A673 (cell line): ENCODE results near the gene PALD1. TPM values are rescaled to one million over a fixed set of nuclear protein-coding genes. Genes with fewer than 3 reads are reported as not detected.
A peak's percentile ranks its signal among the peaks of the same experiment; 100 is the strongest.

Experiments
- BruUV-seq: library from RNA; stranded (reverse); fragments of 400-500 nt; replicated peaks from 2 replicates; lab custom pipeline; 2021; lab: Mats Ljungman, UMichigan
- CTCF ChIA-PET: fragments of 300-600 bp; sonication (Branson Sonifier 250); formaldehyde crosslinking; loops from one replicate; lab custom pipeline; 2022; ENCODE audit warnings: antibody characterized with exemption; lab: Charles Lee
- POLR2A ChIA-PET: fragments of 300-600 bp; sonication (Branson Sonifier 250); formaldehyde crosslinking; loops from one replicate; lab custom pipeline; 2022; ENCODE audit warnings: antibody characterized with exemption; ENCODE audit not compliant: low non-redundant PET; lab: Charles Lee
- DNase-seq: peaks from one replicate; pipeline ENCODE4 v3.0.0-alpha.2; 2015; ENCODE audit warnings: low spot score
- H3K27ac ChIP-seq: fragments of 200-600 bp; sonication (generic); 2 replicates; pipeline ENCODE4 v1.5.1; 2016; ENCODE audit warnings: mixed run types, low read depth, mild to moderate bottlenecking, mixed read lengths, antibody characterized with exemption, low read length; ENCODE audit not compliant: poor library complexity, severe bottlenecking
- H3K27me3 ChIP-seq: fragments of 200-600 bp; sonication (generic); replicated peaks from 2 replicates; pipeline ENCODE4 v1.6.1; 2017; ENCODE audit warnings: mixed run types, low read depth, mild to moderate bottlenecking, mixed read lengths, antibody characterized with exemption, low read length; ENCODE audit not compliant: insufficient read depth, poor library complexity
- H3K36me3 ChIP-seq: fragments of 200-600 bp; sonication (generic); 2 replicates; pipeline ENCODE4 v1.6.1; 2016; ENCODE audit warnings: mixed run types, mild to moderate bottlenecking, mixed read lengths, antibody characterized with exemption, low read length; ENCODE audit not compliant: insufficient read depth, poor library complexity, severe bottlenecking
- H3K4me1 ChIP-seq: fragments of 200-600 bp; sonication (generic); 2 replicates; pipeline ENCODE4 v1.6.1; 2017; ENCODE audit warnings: mixed run types, mild to moderate bottlenecking, mixed read lengths, antibody characterized with exemption, low read length; ENCODE audit not compliant: insufficient read depth, poor library complexity, severe bottlenecking
- H3K4me3 ChIP-seq: fragments of 200-600 bp; sonication (generic); 2 replicates; pipeline ENCODE4 v1.5.1; 2016; ENCODE audit warnings: low read depth, mixed run types, mild to moderate bottlenecking, mixed read lengths, low read length; ENCODE audit not compliant: poor library complexity, severe bottlenecking
- H3K9me3 ChIP-seq: fragments of 200-600 bp; sonication (generic); 2 replicates; pipeline ENCODE4 v1.6.1; 2016; ENCODE audit warnings: mixed run types, low read depth, mild to moderate bottlenecking, mixed read lengths, antibody characterized with exemption, low read length; ENCODE audit not compliant: poor library complexity, severe bottlenecking
- EZH2 ChIP-seq: fragments of 200-600 bp; sonication (generic); IDR thresholded peaks from 2 replicates; pipeline ENCODE4 v1.6.1; 2017; ENCODE audit warnings: borderline replicate concordance, low read depth, mild to moderate bottlenecking, mixed read lengths, antibody characterized with exemption, low read length; ENCODE audit not compliant: poor library complexity, severe bottlenecking
- intact Hi-C: fragments of 100-400 bp; cut with micrococcal nuclease; formaldehyde crosslinking; loops from one replicate; pipeline ENCODE4 v1.10.0; 2022; ENCODE audit not compliant: unreplicated experiment
- total RNA-seq: library from RNA; stranded (reverse); gene quantifications from 2 replicates; pipeline ENCODE4 v1.2.3, GENCODE V29; 2021
- TF ChIP-seq, protein P1 (sequence below): fragments of 300-800, 200-600 bp; sonication (generic); conservative IDR thresholded peaks from 2 replicates; pipeline ENCODE4 v1.5.1; 2017; ENCODE audit warnings: low read depth, mild to moderate bottlenecking, antibody characterized with exemption, low read length, moderate library complexity, mixed read lengths

The PALD1 gene
- total RNA-seq, 1 experiment from 2014 or later, result 9.0 TPM

DNA sequence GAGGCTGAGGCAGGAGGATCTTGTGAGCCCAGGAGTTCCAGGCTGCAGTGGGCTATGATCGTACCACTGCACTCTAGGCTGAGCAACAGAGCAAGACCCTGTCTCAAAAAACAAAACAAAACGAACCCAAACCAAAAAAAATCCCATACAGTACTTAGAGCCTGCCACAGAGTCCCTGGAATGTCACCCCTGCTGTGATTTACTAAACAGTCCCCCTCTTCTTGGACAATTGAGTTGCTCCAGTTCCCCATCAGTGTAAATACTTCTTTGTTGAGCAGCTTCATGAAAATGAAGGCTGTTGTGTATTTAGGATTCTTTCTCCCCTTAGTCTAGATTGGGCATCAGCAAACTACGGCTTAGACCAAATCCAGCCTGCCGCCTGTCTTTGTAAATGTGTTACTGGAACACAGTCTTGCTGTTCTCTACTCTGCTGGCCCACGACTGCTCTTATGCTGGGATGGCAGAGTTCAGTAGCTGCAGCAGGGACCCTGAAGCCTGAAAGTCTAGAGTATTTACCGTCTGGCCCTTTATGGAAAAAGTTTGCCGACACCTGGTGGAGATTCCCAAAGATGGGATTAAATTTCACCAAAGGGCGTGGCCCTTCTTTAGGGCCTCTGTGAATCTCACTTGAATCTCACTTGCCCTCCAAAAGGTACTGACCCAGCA, 57.8 kb downstream of the PALD1 start:
- intact Hi-C loops, result no loop called here
- Histone ChIP-seq H3K4me1 (no peaks in the 10 kb centered on the region), H3K36me3 (no peaks in the 10 kb centered on the region), H3K27ac (no peak overlapping the region), H3K4me3 (no peak overlapping the region), H3K27me3 (no peaks in the 10 kb centered on the region), H3K9me3 (no peaks in the 10 kb centered on the region)
- BruUV-seq, result no TSS peak
- ChIA-PET POLR2A (no interaction called here), CTCF (no interaction called here)
- TF ChIP-seq, protein P1, sequence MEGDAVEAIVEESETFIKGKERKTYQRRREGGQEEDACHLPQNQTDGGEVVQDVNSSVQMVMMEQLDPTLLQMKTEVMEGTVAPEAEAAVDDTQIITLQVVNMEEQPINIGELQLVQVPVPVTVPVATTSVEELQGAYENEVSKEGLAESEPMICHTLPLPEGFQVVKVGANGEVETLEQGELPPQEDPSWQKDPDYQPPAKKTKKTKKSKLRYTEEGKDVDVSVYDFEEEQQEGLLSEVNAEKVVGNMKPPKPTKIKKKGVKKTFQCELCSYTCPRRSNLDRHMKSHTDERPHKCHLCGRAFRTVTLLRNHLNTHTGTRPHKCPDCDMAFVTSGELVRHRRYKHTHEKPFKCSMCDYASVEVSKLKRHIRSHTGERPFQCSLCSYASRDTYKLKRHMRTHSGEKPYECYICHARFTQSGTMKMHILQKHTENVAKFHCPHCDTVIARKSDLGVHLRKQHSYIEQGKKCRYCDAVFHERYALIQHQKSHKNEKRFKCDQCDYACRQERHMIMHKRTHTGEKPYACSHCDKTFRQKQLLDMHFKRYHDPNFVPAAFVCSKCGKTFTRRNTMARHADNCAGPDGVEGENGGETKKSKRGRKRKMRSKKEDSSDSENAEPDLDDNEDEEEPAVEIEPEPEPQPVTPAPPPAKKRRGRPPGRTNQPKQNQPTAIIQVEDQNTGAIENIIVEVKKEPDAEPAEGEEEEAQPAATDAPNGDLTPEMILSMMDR, result no peak
- TF ChIP-seq EZH2, result no peak
- no peak for DNase-seq

- intact Hi-C loops, result no loop called here
- CTCF ChIA-PET, result interaction anchor here (0.7 kb wide), 1 partner anchor 91 kb away, joined by 4 read pairs; no protein-coding TSS in a partner anchor
- Histone ChIP-seq H3K4me3 (no peak overlapping the region), H3K27me3 (no peaks in the 10 kb centered on the region), H3K9me3 (no peaks in the 10 kb centered on the region), H3K36me3 (no peaks in the 10 kb centered on the region), H3K4me1 (no peaks in the 10 kb centered on the region), H3K27ac (no peak overlapping the region)
- POLR2A ChIA-PET, result no interaction called here
- no peak for TF ChIP-seq EZH2
- TF ChIP-seq, protein P1, result peak; percentile 59
- BruUV-seq, result no TSS peak
- no peak for DNase-seq
Observed at GRCh38 chr10:70537398-70538194, 59.0 kb downstream of the PALD1 start.

DNA sequence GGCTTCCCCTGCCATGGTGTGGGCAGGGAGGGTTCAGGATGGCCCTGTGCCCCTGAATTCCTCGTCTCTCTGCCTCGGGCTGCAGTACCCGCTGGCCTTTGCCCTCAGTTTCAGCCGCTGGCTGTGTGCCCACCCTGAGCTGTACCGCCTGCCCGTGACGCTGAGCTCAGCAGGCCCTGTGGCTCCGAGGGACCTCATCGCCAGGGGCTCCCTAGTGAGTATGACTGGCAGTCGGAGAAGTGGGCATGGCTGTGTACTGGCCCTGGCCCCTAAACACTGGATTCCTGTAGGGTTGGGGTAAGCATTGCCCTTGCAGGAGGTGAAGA, 59.6 kb downstream of the PALD1 start:
- Histone ChIP-seq H3K4me1 (no peaks in the 10 kb centered on the region), H3K27me3 (no peaks in the 10 kb centered on the region), H3K36me3 (no peaks in the 10 kb centered on the region), H3K27ac (no peak overlapping the region), H3K4me3 (no peak overlapping the region), H3K9me3 (no peaks in the 10 kb centered on the region)
- POLR2A ChIA-PET, result no interaction called here
- intact Hi-C loops, result no loop called here
- DNase-seq, result no peak
- CTCF ChIA-PET, result no interaction called here
- TF ChIP-seq EZH2, result no peak
- TF ChIP-seq, protein P1, result no peak
- no TSS peak for BruUV-seq
